GM18868 (cell line): ENCODE results near the gene TRMT112.

Source experiments
- ATAC-seq: cut with Tn5 transposase; IDR thresholded peaks from one replicate; pipeline ENCODE4 v1.9.1; 2021; ENCODE audit warnings: mild to moderate bottlenecking, moderate library complexity; ENCODE audit not compliant: unreplicated experiment

TRMT112 gene

DNA sequence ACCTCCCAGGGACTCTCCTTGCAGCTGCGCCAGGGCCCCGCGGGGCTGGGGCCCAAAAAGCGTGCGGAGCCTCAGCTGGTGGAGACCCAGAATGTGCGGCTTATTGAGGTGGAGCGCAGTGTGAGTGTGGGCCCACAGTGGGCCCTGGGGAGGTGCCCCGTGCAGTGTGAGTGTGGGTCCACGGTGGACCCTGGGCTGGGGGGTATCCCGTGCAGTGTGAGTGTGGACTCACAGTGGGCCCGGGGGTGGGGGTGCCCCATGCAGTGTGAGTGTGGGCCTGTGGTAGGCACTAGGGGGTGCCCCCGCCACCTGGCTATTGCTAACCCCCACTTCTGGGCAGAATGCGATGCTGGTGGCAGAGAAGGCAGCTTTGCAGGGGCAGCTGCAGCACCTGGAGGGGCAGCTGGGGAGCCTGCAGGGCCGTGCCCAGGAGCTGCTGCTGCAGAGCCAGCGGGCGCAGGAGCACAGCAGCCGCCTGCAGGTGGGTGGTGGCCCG, 33.8 kb upstream of the TRMT112 start:
- ATAC-seq: no peak

DNA sequence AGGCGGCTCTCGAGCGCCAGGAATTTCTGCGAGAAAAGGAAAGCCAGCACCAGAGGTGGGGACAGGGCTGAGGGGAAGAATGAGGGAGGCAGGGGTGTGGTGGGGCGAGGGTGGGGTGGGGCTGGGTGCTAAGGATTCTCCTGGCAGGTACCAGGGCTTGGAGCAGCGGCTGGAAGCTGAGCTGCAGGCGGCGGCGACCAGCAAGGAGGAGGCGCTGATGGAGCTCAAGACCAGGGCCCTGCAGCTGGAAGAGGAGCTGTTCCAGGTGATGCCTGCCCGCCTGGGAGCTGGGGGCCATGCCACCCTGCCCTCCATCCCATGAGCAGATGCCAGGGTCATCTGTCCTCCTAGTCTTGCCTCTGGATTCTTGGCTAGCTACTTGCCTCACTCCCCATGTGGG, 32.0 kb upstream of the TRMT112 start:
- no peak for ATAC-seq

GRCh38 chr11:64349025-64349387, 31.6 kb upstream of the TRMT112 start:
- ATAC-seq: no peak

DNA sequence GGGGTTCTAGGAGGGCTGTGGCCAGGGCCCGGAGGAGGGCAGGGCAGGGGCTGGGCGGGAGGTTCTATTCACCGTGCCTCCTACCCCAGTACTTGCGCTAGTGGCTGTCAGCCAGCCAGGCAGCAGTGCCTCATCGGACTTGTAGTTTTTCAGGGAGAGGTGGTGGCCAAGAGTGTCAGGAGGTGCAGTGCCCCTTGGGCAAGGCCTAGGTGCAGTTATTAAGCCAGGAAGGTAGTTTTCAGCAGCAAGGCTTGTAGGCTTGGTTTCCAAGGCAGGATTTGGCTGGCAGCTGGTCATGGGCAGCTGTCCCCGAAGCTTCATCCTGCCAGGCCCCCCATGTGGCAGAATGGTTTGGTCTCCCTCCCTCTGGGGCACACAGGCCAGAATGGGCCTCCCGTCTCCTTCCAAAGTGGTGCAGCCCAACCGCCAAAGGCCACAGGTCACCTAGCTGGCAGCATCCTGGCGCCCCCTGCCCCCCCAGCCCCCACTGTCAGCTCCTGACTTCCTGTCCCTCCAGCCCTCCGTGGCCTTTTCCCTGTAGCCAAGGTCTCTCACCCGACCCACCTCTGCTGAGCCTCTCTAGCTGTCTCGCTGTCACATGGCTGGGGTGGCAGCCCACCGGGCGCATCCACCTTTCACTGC, 31.1 kb upstream of the TRMT112 start:
- ATAC-seq: no peak

DNA sequence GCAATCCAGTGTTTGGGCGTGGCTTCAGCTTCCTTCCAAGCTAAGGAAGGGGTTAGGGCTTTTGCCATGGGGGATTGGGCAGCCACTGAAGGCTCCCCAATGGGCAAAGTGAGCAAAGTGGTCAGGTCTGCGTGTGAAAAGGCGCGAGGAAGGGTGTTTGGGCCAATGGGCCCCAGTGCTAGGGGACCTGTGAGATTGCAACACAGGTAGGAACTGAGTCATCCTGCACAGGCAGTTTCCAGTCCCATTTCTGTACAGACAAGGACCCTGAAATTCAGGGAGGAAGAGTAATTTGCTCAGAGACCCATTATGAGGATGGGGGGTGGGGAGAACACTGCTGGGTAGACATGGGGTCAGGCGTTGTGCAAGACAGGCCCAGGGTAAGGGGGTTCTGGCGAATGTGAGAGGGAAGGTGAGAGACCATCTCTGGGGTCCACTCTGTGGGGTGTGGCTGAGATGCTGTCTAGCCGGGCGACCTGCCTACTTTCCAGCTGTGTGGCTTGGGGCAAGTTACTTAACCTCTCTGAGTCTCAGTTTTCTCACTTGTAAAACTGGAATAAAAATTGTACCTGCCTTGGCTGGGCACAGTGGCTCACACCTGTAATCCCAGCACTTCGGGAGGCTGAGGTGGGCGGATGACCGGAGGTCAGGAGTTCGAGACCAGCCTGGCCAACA, 30.0 kb upstream of the TRMT112 start:
- ATAC-seq: no peak

GRCh38 chr11:64344787-64345186, 27.4 kb upstream of the TRMT112 start:
- ATAC-seq: no peak

- no peak for ATAC-seq
These were observed 26.6 kb upstream of the TRMT112 start for GRCh38 chr11:64343767-64344559.

DNA sequence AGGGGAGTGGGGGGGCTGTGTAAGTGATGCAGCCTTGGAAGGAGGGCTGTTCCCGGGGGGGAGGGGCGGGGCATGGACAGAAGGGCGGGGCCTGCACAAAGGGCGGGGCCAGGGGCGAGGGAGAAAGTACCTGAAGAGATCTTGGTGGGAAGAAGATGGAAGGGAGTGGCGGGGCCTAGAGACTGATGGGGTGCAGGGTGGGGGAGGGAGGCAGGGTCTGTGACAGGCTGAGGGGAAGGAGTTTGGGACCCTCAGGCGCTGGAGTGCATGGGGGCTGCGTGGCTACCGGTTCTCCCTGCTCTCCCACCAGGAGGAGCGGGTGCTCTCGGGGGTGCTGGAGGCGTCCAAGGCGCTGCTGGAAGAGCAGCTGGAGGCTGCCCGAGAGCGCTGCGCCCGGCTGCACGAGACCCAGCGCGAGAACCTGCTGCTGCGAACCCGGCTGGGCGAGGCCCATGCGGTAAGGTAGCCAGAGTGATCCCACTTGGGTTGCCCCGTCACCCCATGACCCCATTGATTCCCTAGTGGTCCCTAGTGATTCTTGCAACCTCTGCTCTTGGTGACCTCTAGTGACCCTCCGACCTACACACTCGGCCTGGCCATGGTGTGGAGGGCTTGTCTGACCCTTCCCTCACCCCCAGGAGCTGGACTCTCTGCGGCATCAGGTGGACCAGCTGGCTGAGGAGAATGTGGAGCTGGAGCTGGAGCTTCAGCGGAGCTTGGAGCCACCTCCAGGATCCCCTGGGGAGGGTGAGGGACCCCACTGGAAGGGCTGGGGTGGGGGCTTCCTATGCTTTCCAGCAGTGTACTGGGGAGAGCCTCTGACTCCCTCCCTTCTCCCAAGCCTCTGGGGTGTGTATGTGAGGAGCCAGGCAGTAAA, 25.7 kb upstream of the TRMT112 start:
- no peak for ATAC-seq

GRCh38 chr11:64341851-64342791, 24.8 kb upstream of the TRMT112 start:
- ATAC-seq: no peak

DNA sequence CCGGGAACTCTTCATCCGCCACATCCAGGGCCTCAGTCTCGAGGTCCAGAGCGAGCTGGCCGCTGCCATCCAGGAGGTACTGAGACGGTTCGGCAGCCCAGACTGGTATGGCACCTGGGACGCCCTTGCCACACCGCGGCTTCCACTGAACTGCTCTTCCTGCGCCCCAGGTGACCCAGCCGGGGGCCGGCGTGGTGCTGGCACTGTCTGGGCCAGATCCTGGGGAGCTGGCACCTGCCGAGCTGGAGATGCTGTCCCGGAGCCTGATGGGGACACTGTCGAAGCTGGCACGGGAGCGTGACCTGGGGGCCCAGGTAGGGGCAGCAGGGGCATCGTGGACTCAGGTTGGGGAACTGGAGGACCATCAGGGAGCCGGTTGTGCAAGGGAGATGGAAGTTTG, 24.1 kb upstream of the TRMT112 start:
- ATAC-seq: no peak

DNA sequence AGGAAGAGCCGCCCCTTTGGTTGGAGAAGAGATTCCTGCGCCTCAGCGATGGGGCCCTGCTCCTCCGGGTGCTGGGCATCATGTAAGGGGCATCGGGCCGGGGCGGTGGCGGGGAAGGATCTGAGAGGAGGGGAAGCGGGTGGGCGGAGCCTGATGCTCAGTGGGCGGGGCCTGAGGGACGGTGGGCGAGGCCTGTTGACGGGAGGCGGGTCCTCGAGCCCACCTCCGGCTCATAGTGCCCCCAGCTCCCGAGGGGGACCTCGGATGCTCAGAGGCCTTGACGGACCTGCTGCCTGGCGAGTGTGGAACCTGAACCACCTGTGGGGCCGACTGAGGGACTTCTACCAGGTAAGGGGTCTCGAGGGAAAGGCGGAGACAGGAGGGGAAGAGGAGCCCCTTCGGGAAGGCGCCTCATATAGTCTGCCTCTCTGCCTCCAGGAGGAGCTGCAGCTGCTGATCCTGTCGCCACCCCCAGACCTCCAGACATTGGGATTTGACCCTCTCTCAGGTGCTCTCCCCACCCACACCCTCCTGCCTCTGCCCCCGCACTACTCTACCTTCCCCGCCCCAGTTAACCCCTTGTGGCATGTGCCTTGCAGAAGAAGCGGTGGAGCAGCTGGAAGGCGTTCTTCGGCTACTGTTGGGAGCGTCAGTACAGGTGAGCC, 23.4 kb upstream of the TRMT112 start:
- peak; percentile 44 for ATAC-seq

GRCh38 chr11:64339754-64340408, 22.5 kb upstream of the TRMT112 start, which contains the start of gene CCDC88B:
Gene CCDC88B (plus strand): TSS chr11:64340204. CDS start chr11:64340267, 63 bp downstream.
- peak; percentile 52 for ATAC-seq

DNA sequence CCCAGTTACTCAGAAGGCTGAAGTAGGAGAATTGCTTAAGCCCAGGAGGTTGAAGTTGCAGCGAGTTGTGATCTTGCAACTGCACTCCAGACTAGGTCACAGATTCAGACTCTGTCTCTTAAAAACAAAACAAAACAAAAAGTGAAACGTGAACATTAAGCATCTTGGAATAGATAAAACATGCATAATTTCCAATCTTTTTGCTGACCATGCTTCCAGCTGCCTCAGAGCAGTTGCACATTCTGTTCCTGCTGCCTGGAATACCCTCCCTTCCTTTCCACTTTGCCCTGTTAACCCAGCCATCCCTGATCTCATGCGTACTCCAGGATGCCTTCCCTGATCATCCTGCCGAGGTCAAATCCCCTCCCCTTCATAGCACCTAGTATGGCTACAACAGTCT, 21.9 kb upstream of the TRMT112 start:
- ATAC-seq: no peak

DNA sequence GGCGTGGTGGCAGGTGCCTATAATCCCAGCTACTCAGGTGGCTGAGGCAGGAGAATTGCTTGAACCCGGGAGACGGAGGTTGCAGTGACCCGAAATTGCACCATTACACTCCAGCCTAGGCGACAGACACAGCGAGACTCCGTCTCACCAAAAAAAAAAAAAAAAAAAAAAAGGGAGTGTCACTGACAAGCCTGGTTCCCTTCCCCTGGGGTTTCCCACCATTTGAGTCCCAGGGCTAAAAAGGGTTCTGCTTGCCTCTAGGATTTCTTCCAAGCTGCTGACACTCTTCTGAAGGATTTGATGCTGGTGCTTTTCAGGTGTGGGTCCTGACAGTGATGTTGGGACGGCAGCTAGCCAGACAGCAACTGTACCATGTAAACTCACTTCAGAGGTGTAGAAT, 21.4 kb upstream of the TRMT112 start:
- ATAC-seq: no peak

DNA sequence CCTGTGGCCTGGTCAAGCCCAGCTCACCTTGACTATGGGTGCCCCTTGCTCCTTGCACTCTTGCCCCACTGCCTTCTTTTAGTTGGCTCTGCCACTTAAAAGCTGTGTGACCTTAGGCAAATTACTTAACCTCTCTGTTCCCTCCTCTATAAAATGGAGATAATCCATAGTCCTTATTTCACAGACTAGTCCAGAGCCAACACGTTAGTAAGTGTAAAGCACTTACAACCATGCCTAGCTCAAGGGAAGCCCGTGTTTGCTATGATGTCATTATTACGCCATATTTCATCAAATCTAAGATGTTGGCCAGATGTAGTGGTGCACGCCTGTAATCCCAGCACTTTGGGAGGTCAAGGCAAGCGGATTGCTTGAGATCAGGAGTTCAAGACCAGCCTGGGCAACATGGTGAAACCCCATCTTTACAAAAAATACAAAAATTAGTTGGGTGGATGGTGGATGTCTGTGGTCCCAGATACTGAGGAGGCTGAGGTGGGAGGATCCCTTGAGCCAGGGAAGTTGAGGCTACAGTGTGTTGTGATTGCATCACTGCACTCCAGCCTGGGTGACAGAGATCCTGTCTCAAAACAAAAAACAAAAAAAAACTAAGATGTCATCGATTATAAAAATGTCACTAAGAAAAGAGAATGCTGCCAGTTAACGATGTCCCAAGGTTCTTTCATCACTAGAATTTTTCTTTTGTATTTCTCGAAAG, 20.3 kb upstream of the TRMT112 start:
- no peak for ATAC-seq

DNA sequence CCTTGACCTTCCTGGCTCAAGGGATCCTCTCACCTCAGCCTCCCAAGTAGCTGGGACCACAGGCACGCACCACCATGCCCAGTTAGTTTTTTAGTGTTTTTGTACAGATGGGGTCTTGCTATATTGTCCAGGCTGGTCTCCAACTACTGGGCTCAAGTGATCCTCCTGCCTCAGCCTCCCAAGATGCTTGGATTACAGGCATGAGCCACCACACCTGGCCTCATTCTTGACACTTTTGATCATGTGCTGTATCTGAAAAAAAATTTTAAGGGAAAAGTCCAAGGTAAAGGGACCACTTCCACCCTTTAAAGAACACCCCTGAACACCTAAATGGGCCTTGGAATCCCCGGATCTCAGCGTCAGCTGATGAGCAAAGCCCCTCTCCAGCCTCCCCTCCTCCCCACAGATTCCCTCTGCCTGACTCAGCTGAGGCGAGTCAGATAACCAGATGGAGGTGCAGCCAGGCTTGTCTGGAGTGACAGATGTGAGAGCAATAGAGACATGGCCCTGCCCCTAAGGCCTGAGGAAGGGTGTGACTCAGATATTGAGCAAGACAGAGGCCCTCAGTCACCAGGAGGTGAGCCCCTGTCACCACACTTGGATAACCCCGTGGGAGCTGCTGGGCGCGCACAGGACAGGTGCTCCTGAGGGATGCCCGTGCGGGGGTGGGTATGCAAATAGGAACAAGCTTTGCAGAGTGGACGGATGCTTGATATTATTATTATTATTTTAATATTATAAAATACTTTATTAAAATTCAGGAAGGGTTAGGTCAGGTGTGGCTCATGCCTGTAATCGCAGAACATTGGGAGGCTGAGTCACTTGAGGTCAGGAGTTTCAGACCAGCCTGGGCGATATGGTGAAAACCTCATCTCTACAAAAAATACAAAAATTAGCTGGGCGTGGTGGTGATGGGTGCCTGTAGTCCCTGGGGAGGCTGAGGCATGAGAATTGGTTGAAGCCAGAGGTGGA, 17.7 kb upstream of the TRMT112 start:
- ATAC-seq: peak; percentile 81

- no peak for ATAC-seq
These were observed 16.2 kb upstream of the TRMT112 start for GRCh38 chr11:64333556-64333955.
